Measurements from ENCODE around the gene ITGB2.
"Not testable (repeated sequence)": the region's sequence is repeated elsewhere in the genome, so short reads cannot be mapped to it uniquely, and the experiment has no call there.

Gene ITGB2

GRCh38 chr21:44940116-44940631 lies 19.5 kb upstream of the ITGB2 start:
- DNase-seq = no peak

- DNase-seq = peak; percentile 82 to 84
Observed at GRCh38 chr21:44939532-44940115, 18.9 kb upstream of the ITGB2 start, which contains the start of gene SLX9. Gene SLX9, plus strand, starts transcription at chr21:44940029. Its CDS starts 29 bp downstream, at chr21:44940058.

- DNase-seq = no peak
Observed at GRCh38 chr21:44938772-44939531, 18.3 kb upstream of the ITGB2 start.

- DNase-seq = no peak
Observed at GRCh38 chr21:44935533-44935927, 14.8 kb upstream of the ITGB2 start.

- DNase-seq = no peak
Observed at GRCh38 chr21:44934797-44935532, 14.3 kb upstream of the ITGB2 start.

GRCh38 chr21:44934276-44934675 lies 13.6 kb upstream of the ITGB2 start:
- DNase-seq = no peak

- DNase-seq = no peak
Observed at GRCh38 chr21:44933918-44934260, 13.2 kb upstream of the ITGB2 start.

GRCh38 chr21:44933199-44933917 lies 12.7 kb upstream of the ITGB2 start:
- DNase-seq = no peak

GRCh38 chr21:44932408-44933181 lies 11.9 kb upstream of the ITGB2 start:
- peak; percentile 70 to 71 for DNase-seq

GRCh38 chr21:44931501-44932407 lies 11.1 kb upstream of the ITGB2 start:
- peak; percentile 45 to 48 for DNase-seq

GRCh38 chr21:44931137-44931500 lies 10.4 kb upstream of the ITGB2 start:
- DNase-seq = peak; percentile 34 to 45

GRCh38 chr21:44930543-44930981 lies 9.9 kb upstream of the ITGB2 start:
- DNase-seq = peak; percentile 65 to 70

GRCh38 chr21:44929799-44930542 lies 9.3 kb upstream of the ITGB2 start:
- no peak for DNase-seq

- no peak for DNase-seq
Observed at GRCh38 chr21:44929242-44929798, 8.6 kb upstream of the ITGB2 start.

- not testable (repeated sequence) for DNase-seq
Observed at GRCh38 chr21:44928500-44929241, 8.0 kb upstream of the ITGB2 start.

- peak; percentile 91 to 93 for DNase-seq
Observed at GRCh38 chr21:44927587-44928461, 7.1 kb upstream of the ITGB2 start.

GRCh38 chr21:44927259-44927586 lies 6.5 kb upstream of the ITGB2 start:
- no peak for DNase-seq

Data from activated CD4-positive, alpha-beta T cell treated with anti-CD3 and anti-CD28 coated beads, Interleukin-2, amount 50 U/mL, for 48 hours (primary cell).